HG02610 (cell line): ENCODE measurements around the gene LUC7L3.
"Not testable (repeated sequence)": the region's sequence is repeated elsewhere in the genome, so short reads cannot be mapped to it uniquely, and the experiment has no call there.

ENCODE experiments used
- ATAC-seq: cut with Tn5 transposase; IDR thresholded peaks from one replicate; pipeline ENCODE4 v1.9.1; 2021; ENCODE audit warnings: mild to moderate bottlenecking, moderate library complexity; ENCODE audit not compliant: unreplicated experiment

The LUC7L3 gene

GRCh38 chr17:50719144-50719923, at the start of gene LUC7L3:
Gene LUC7L3, plus strand, starts transcription at chr17:50719603. Its CDS starts 130 bp downstream, at chr17:50719733.
- peak; percentile 91 for ATAC-seq

GRCh38 chr17:50672071-50672470, 47.3 kb upstream of the LUC7L3 start:
- ATAC-seq = no peak

GRCh38 chr17:50672831-50673551, 46.4 kb upstream of the LUC7L3 start:
- no peak for ATAC-seq

- no peak for ATAC-seq
These were observed 44.2 kb upstream of the LUC7L3 start for GRCh38 chr17:50675190-50675589.

GRCh38 chr17:50675627-50676026, 43.8 kb upstream of the LUC7L3 start:
- no peak for ATAC-seq

GRCh38 chr17:50676065-50676975, 43.1 kb upstream of the LUC7L3 start:
- ATAC-seq = no peak

- ATAC-seq = no peak
These were observed 41.5 kb upstream of the LUC7L3 start for GRCh38 chr17:50677851-50678375.

- no peak for ATAC-seq
These were observed 40.3 kb upstream of the LUC7L3 start for GRCh38 chr17:50679008-50679544.

GRCh38 chr17:50680126-50680525, 39.3 kb upstream of the LUC7L3 start:
- ATAC-seq = no peak

- ATAC-seq = not testable (repeated sequence)
These were observed 38.7 kb upstream of the LUC7L3 start for GRCh38 chr17:50680543-50681262.

GRCh38 chr17:50681263-50682200, 37.9 kb upstream of the LUC7L3 start:
- no peak for ATAC-seq

GRCh38 chr17:50682441-50682840, 37.0 kb upstream of the LUC7L3 start:
- ATAC-seq = no peak

GRCh38 chr17:50682938-50683337, 36.5 kb upstream of the LUC7L3 start:
- ATAC-seq = no peak

GRCh38 chr17:50683434-50684287, 35.7 kb upstream of the LUC7L3 start:
- no peak for ATAC-seq

- no peak for ATAC-seq
These were observed 35.2 kb upstream of the LUC7L3 start for GRCh38 chr17:50684288-50684611.

GRCh38 chr17:50684612-50685333, 34.6 kb upstream of the LUC7L3 start:
- no peak for ATAC-seq

GRCh38 chr17:50685334-50685665, 34.1 kb upstream of the LUC7L3 start:
- no peak for ATAC-seq
